ENCODE results near the gene ESR2.
"Not testable (repeated sequence)": the region's sequence is repeated elsewhere in the genome, so short reads cannot be mapped to it uniquely, and the experiment has no call there.

The ESR2 gene

GRCh38 chr14:64196056-64196455 lies 98.1 kb downstream of the ESR2 start:
- no peak for DNase-seq

- DNase-seq: no peak
Observed at GRCh38 chr14:64195199-64195598, 99.0 kb downstream of the ESR2 start.

GRCh38 chr14:64194404-64194803 lies 99.8 kb downstream of the ESR2 start:
- no peak for DNase-seq

- DNase-seq: no peak
Observed at GRCh38 chr14:64193821-64194220, 100.3 kb downstream of the ESR2 start.

- no peak for DNase-seq
Observed at GRCh38 chr14:64191756-64192155, 102.4 kb downstream of the ESR2 start.

GRCh38 chr14:64190974-64191502 lies 103.1 kb downstream of the ESR2 start:
- no peak for DNase-seq

GRCh38 chr14:64187331-64187730 lies 106.8 kb downstream of the ESR2 start:
- DNase-seq: no peak

GRCh38 chr14:64186231-64187129 lies 107.7 kb downstream of the ESR2 start:
- DNase-seq: no peak

GRCh38 chr14:64185184-64185583 lies 109.0 kb downstream of the ESR2 start:
- DNase-seq: no peak

GRCh38 chr14:64184103-64184729 lies 110.0 kb downstream of the ESR2 start:
- no peak for DNase-seq

- DNase-seq: not testable (repeated sequence)
Observed at GRCh38 chr14:64182908-64183307, 111.3 kb downstream of the ESR2 start.

GRCh38 chr14:64178814-64179213 lies 115.4 kb downstream of the ESR2 start:
- no peak for DNase-seq

- no peak for DNase-seq
Observed at GRCh38 chr14:64176330-64176729, 117.8 kb downstream of the ESR2 start.

- no peak for DNase-seq
Observed at GRCh38 chr14:64174922-64175782, 119.0 kb downstream of the ESR2 start.

- no peak for DNase-seq
Observed at GRCh38 chr14:64170181-64170580, 124.0 kb downstream of the ESR2 start.

- DNase-seq: no peak
Observed at GRCh38 chr14:64159588-64159987, 134.6 kb downstream of the ESR2 start.

GRCh38 chr14:64158608-64159007 lies 135.6 kb downstream of the ESR2 start:
- DNase-seq: no peak

GRCh38 chr14:64149921-64150320 lies 144.2 kb downstream of the ESR2 start:
- DNase-seq: no peak

- no peak for DNase-seq
Observed at GRCh38 chr14:64147126-64147790, 146.9 kb downstream of the ESR2 start.

- no peak for DNase-seq
Observed at GRCh38 chr14:64137657-64138290, 156.4 kb downstream of the ESR2 start.

- DNase-seq: no peak
Observed at GRCh38 chr14:64126548-64126947, 167.6 kb downstream of the ESR2 start.

- no peak for DNase-seq
Observed at GRCh38 chr14:64125270-64125669, 168.9 kb downstream of the ESR2 start.
